DND-41 (cell line): ENCODE measurements around the gene HEXIM2.

Experiments
- ATAC-seq: fragments of 200-7000 bp; cut with Tn5 transposase; 3 replicates; pipeline ENCODE4 v1.9.1; 2021; ENCODE audit warnings: low read depth; ENCODE audit not compliant: insufficient read depth
- DNase-seq: peaks from one replicate; pipeline ENCODE4 v3.0.0-alpha.2; 2020
- H2AFZ ChIP-seq: 2 replicates; pipeline ENCODE4 v1.6.0; 2012; ENCODE audit warnings: low read depth, low read length
- H3K27ac ChIP-seq: 2 replicates; pipeline ENCODE4 v1.5.1; 2012; ENCODE audit warnings: low read length, inconsistent platforms
- H3K27me3 ChIP-seq: fragments of 200-600 bp; sonication (generic); 2 replicates; pipeline ENCODE4 v1.6.0; 2012; ENCODE audit warnings: low read length, mild to moderate bottlenecking, inconsistent platforms; ENCODE audit not compliant: insufficient read depth, poor library complexity
- H3K36me3 ChIP-seq: 2 replicates; pipeline ENCODE4 v1.5.1; 2012; ENCODE audit warnings: low read length, inconsistent platforms; ENCODE audit not compliant: insufficient read depth
- H3K4me1 ChIP-seq: 2 replicates; pipeline ENCODE4 v1.5.1; 2012; ENCODE audit warnings: mild to moderate bottlenecking, low read length; ENCODE audit not compliant: insufficient read depth
- H3K4me2 ChIP-seq: 2 replicates; pipeline ENCODE4 v1.6.0; 2012; ENCODE audit warnings: mild to moderate bottlenecking, moderate library complexity, low read length, inconsistent platforms; ENCODE audit not compliant: insufficient read depth
- H3K4me3 ChIP-seq, 2 experiments: fragments of 200-600 bp in 1 of 2; shearing (Covaris generic) in 1 of 2; 2 replicates each; pipeline ENCODE4 v1.5.1; 2012 to 2016; ENCODE audit warnings: inconsistent platforms in 2 of 2, low read length in 2 of 2, mild to moderate bottlenecking in 2 of 2, low read depth in 1 of 2, moderate library complexity in 1 of 2
- H3K79me2 ChIP-seq: 2 replicates; pipeline ENCODE4 v1.6.0; 2012; ENCODE audit warnings: low read length, inconsistent platforms; ENCODE audit not compliant: insufficient read depth
- H3K9ac ChIP-seq: 2 replicates; pipeline ENCODE4 v1.6.0; 2012; ENCODE audit warnings: low read depth, mild to moderate bottlenecking, inconsistent platforms, low read length, moderate library complexity
- H3K9me3 ChIP-seq: 2 replicates; pipeline ENCODE4 v1.5.1; 2012; ENCODE audit warnings: low read length, moderate library complexity, mild to moderate bottlenecking, inconsistent platforms; ENCODE audit not compliant: insufficient read depth, severe bottlenecking
- H4K20me1 ChIP-seq: 2 replicates; pipeline ENCODE4 v1.6.0; 2012; ENCODE audit warnings: low read length; ENCODE audit not compliant: insufficient read depth
- CTCF ChIP-seq: IDR thresholded peaks from 2 replicates; pipeline ENCODE4 v1.5.1; 2012; ENCODE audit warnings: borderline replicate concordance, low read length, moderate library complexity, mild to moderate bottlenecking; ENCODE audit not compliant: poor library complexity, severe bottlenecking; ENCODE audit errors: extremely low read depth
- EZH2 ChIP-seq: IDR thresholded peaks from 3 replicates; pipeline ENCODE4 v1.6.1; 2012; ENCODE audit warnings: borderline replicate concordance, low read depth, mild to moderate bottlenecking, moderate library complexity, low read length, inconsistent platforms; ENCODE audit not compliant: severe bottlenecking

HEXIM2 gene

GRCh38 chr17:45149037-45149668 lies 12.5 kb upstream of the HEXIM2 start:
- Histone ChIP-seq H4K20me1 (peaks cover 22% of the 10 kb centered on the region; the same call in 1 of the 2 replicates), H3K9ac (peak overlapping the region; percentile 73), H3K27me3 (no peaks in the 10 kb centered on the region), H3K79me2 (peaks cover 52% of the 10 kb centered on the region), H3K9me3 (no peaks in the 10 kb centered on the region), H3K27ac (peak overlapping the region; percentile 88), H3K36me3 (no peaks in the 10 kb centered on the region; the same call in 1 of the 2 replicates), H2AFZ (peak overlapping the region; percentile 66), H3K4me2 (peak overlapping the region; percentile 91), H3K4me3 (peak overlapping the region; percentile 72 to 86), H3K4me1 (peaks cover 38% of the 10 kb centered on the region)
- TF ChIP-seq EZH2 = no peak
- TF ChIP-seq CTCF = peak; percentile 95
- DNase-seq (peak; percentile 86), ATAC-seq (peak; percentile 44)

GRCh38 chr17:45149669-45150664 lies 11.7 kb upstream of the HEXIM2 start:
- H3K27me3 ChIP-seq = no peaks in the 10 kb centered on the region
- H3K36me3 ChIP-seq = no peaks in the 10 kb centered on the region; the same call in 1 of the 2 replicates
- H3K4me3 ChIP-seq = peak overlapping the region; percentile 72 to 86; a peak in 3 of 4 replicates
- no peak for TF ChIP-seq CTCF
- H3K79me2 ChIP-seq = peaks cover 52% of the 10 kb centered on the region
- peak overlapping the region; percentile 91 for H3K4me2 ChIP-seq
- H4K20me1 ChIP-seq = peaks cover 22% of the 10 kb centered on the region; the same call in 1 of the 2 replicates
- H3K27ac ChIP-seq = peak overlapping the region; percentile 88
- DNase-seq (peak; percentile 53), ATAC-seq (no peak)
- H3K4me1 ChIP-seq = peaks cover 38% of the 10 kb centered on the region
- peak overlapping the region; percentile 66 for H2AFZ ChIP-seq
- peak overlapping the region; percentile 73 for H3K9ac ChIP-seq
- H3K9me3 ChIP-seq = no peaks in the 10 kb centered on the region

GRCh38 chr17:45150911-45151809 lies 10.5 kb upstream of the HEXIM2 start:
- Histone ChIP-seq H3K4me1 (peaks cover 35% of the 10 kb centered on the region), H3K27ac (peak overlapping the region; percentile 29; the same call in 1 of the 2 replicates), H3K4me2 (peak overlapping the region; percentile 91), H2AFZ (no peak overlapping the region), H3K36me3 (no peaks in the 10 kb centered on the region; the same call in 1 of the 2 replicates), H3K9ac (peak overlapping the region; percentile 73), H3K79me2 (peaks cover 61% of the 10 kb centered on the region), H3K4me3 (peak overlapping the region; percentile 72 to 86; a peak in 3 of 4 replicates), H3K9me3 (no peaks in the 10 kb centered on the region), H3K27me3 (no peaks in the 10 kb centered on the region), H4K20me1 (peaks cover 22% of the 10 kb centered on the region; the same call in 1 of the 2 replicates)
- DNase-seq (no peak), ATAC-seq (no peak)
- TF ChIP-seq EZH2 = no peak
- no peak for TF ChIP-seq CTCF
